H1 (cell line): ENCODE data around the gene KLHL3. TPM values are rescaled to one million over a fixed set of nuclear protein-coding genes. Genes with fewer than 3 reads are reported as not detected.

Experiments used
- CTCF ChIA-PET: fragments of 300-600 bp; sonication (Branson Sonifier 250); formaldehyde crosslinking; loops from one replicate; lab custom pipeline; 2021; ENCODE audit not compliant: partially characterized antibody; lab: Charles Lee
- POLR2A ChIA-PET: fragments of 300-600 bp; sonication (Branson Sonifier 250); formaldehyde crosslinking; loops from one replicate; lab custom pipeline; 2021; ENCODE audit warnings: inconsistent platforms; ENCODE audit not compliant: partially characterized antibody; lab: Charles Lee
- DNase-seq, 2 experiments: peaks; one replicate each; pipeline versions ENCODE4 v3.0.0 to v3.0.0-alpha.2; 2010 to 2022; ENCODE audit warnings: low spot score in 2 of 2, low read depth in 1 of 2, mixed read lengths in 1 of 2
- FAIRE-seq: peaks from 2 replicates; lab custom pipeline; 2011; peaks lifted over from hg19 to GRCh38; lab: Jason Lieb, UNC
- H2AFZ ChIP-seq: 2 replicates; pipeline ENCODE4 v1.8.1; 2012; ENCODE audit warnings: low read length, inconsistent platforms
- H2AK5ac ChIP-seq: 2 replicates; pipeline ENCODE4 v1.6.1; 2013; ENCODE audit warnings: low read depth, low read length
- H2BK120ac ChIP-seq: replicated peaks from 2 replicates; pipeline ENCODE3; 2013; ENCODE audit warnings: low read depth, low read length, inconsistent platforms
- H2BK12ac ChIP-seq: 2 replicates; pipeline ENCODE4 v1.6.1; 2013; ENCODE audit warnings: low read depth, low read length
- H2BK15ac ChIP-seq: 2 replicates; pipeline ENCODE4 v1.6.1; 2013; ENCODE audit warnings: low read length
- H2BK20ac ChIP-seq: 2 replicates; pipeline ENCODE4 v1.6.1; 2013; ENCODE audit warnings: low read length
- H2BK5ac ChIP-seq: 2 replicates; pipeline ENCODE4 v1.6.1; 2013; ENCODE audit warnings: low read depth, low read length
- H3K14ac ChIP-seq: 2 replicates; pipeline ENCODE4 v1.6.1; 2013; ENCODE audit warnings: inconsistent platforms; ENCODE audit not compliant: insufficient read length
- H3K18ac ChIP-seq: 2 replicates; pipeline ENCODE4 v1.6.1; 2013; ENCODE audit warnings: low read length; ENCODE audit errors: extremely low read depth
- H3K23ac ChIP-seq: 2 replicates; pipeline ENCODE4 v1.6.1; 2013; ENCODE audit warnings: inconsistent platforms; ENCODE audit not compliant: insufficient read length
- H3K23me2 ChIP-seq: 2 replicates; pipeline ENCODE4 v1.6.1; 2013; ENCODE audit warnings: low read depth, low read length
- H3K27ac ChIP-seq: 2 replicates; pipeline ENCODE4 v1.6.1; 2011; ENCODE audit warnings: low read depth, low read length, inconsistent platforms
- H3K27me3 ChIP-seq, 4 experiments: replicated peaks in 1 of 4; 1 replicate in 1 of 4; 2 replicates in 3 of 4; pipeline versions ENCODE4 v1.6.1 to v1.8.1; 2011 to 2013; ENCODE audit warnings: low read length in 3 of 4, mild to moderate bottlenecking in 3 of 4, inconsistent platforms in 2 of 4, mixed read lengths in 2 of 4, moderate library complexity in 1 of 4; ENCODE audit not compliant: control insufficient read depth in 3 of 4, insufficient read depth in 3 of 4; ENCODE audit errors: extremely low read depth in 1 of 4
- H3K36me3 ChIP-seq, 4 experiments: 2 replicates each; pipeline versions ENCODE4 v1.6.1 to v1.8.1; 2011 to 2013; ENCODE audit warnings: mild to moderate bottlenecking in 4 of 4, low read length in 3 of 4, moderate library complexity in 2 of 4, control low read depth in 1 of 4, inconsistent platforms in 1 of 4; ENCODE audit not compliant: insufficient read depth in 4 of 4, control insufficient read depth in 2 of 4
- H3K4ac ChIP-seq: replicated peaks from 2 replicates; pipeline ENCODE3; 2013; ENCODE audit warnings: low read length, low read depth, mixed read lengths, inconsistent platforms; ENCODE audit not compliant: insufficient read length
- H3K4me1 ChIP-seq, 4 experiments: replicated peaks in 1 of 4; 1 replicate in 1 of 4; 2 replicates in 3 of 4; pipeline versions ENCODE4 v1.6.1 to v1.8.1; 2011 to 2013; ENCODE audit warnings: low read length in 3 of 4, inconsistent platforms in 2 of 4, mixed read lengths in 1 of 4; ENCODE audit not compliant: insufficient read depth in 4 of 4, control insufficient read depth in 3 of 4
- H3K4me2 ChIP-seq, 2 experiments: 2 replicates each; pipeline versions ENCODE4 v1.6.1 to v1.8.1; 2011 to 2013; ENCODE audit warnings: low read depth in 2 of 2, low read length in 2 of 2, control low read depth in 1 of 2, inconsistent platforms in 1 of 2, mild to moderate bottlenecking in 1 of 2; ENCODE audit not compliant: insufficient read depth in 1 of 2
- H3K4me3 ChIP-seq, 4 experiments: fragments of 200-600, 300-600 bp in 1 of 4; sonication (generic), shearing (Covaris generic), sonication (Bioruptor Twin) in 1 of 4; 2 replicates each; pipeline versions ENCODE4 v1.5.1 to v1.8.1; 2011 to 2016; ENCODE audit warnings: low read length in 4 of 4, low read depth in 3 of 4, control low read depth in 2 of 4, inconsistent platforms in 2 of 4, mild to moderate bottlenecking in 2 of 4, mixed read lengths in 1 of 4, moderate library complexity in 1 of 4; ENCODE audit not compliant: insufficient read depth in 2 of 4; ENCODE audit errors: extremely low read depth in 1 of 4
- H3K56ac ChIP-seq: replicated peaks from 2 replicates; pipeline ENCODE3; 2013; ENCODE audit warnings: low read depth, mild to moderate bottlenecking, mixed read lengths, low read length, inconsistent platforms; ENCODE audit not compliant: insufficient read length
- H3K79me1 ChIP-seq: 2 replicates; pipeline ENCODE4 v1.6.1; 2013; ENCODE audit warnings: low read depth, low read length, control low read depth
- H3K79me2 ChIP-seq, 2 experiments: 2 replicates each; pipeline versions ENCODE4 v1.6.1 to v1.8.1; 2012 to 2013; ENCODE audit warnings: low read length in 2 of 2, mild to moderate bottlenecking in 2 of 2, inconsistent platforms in 1 of 2; ENCODE audit not compliant: insufficient read depth in 2 of 2, control insufficient read depth in 1 of 2
- H3K9ac ChIP-seq, 4 experiments: replicated peaks in 1 of 4; 1 replicate in 1 of 4; 2 replicates in 3 of 4; pipeline versions ENCODE4 v1.6.1 to v1.8.1; 2011 to 2013; ENCODE audit warnings: low read depth in 3 of 4, low read length in 3 of 4, control low read depth in 2 of 4, mild to moderate bottlenecking in 2 of 4, moderate library complexity in 2 of 4, inconsistent platforms in 1 of 4; ENCODE audit errors: extremely low read depth in 1 of 4
- H3K9me3 ChIP-seq, 2 experiments: 2 replicates each; pipeline versions ENCODE4 v1.6.1 to v1.8.1; 2012 to 2013; ENCODE audit warnings: mild to moderate bottlenecking in 2 of 2, moderate library complexity in 2 of 2, control low read depth in 1 of 2, inconsistent platforms in 1 of 2, low read depth in 1 of 2, low read length in 1 of 2, mixed read lengths in 1 of 2; ENCODE audit not compliant: insufficient read depth in 2 of 2
- H4K20me1 ChIP-seq, 2 experiments: replicated peaks in 1 of 2; 2 replicates each; pipeline versions ENCODE3 to v1.8.1; 2011 to 2013; ENCODE audit warnings: inconsistent platforms in 2 of 2, low read length in 2 of 2, mild to moderate bottlenecking in 1 of 2; ENCODE audit not compliant: insufficient read depth in 2 of 2, control insufficient read depth in 1 of 2
- H4K5ac ChIP-seq: 2 replicates; pipeline ENCODE4 v1.6.1; 2013; ENCODE audit warnings: low read length, low read depth, mixed read lengths, inconsistent platforms; ENCODE audit not compliant: insufficient read length
- H4K8ac ChIP-seq: 2 replicates; pipeline ENCODE4 v1.8.0; 2013; ENCODE audit warnings: mild to moderate bottlenecking, moderate library complexity, low read length, inconsistent platforms; ENCODE audit not compliant: insufficient read depth; ENCODE audit errors: extremely low read depth
- H4K91ac ChIP-seq: replicated peaks from 2 replicates; pipeline ENCODE3; 2013; ENCODE audit warnings: low read length, mixed read lengths, inconsistent platforms; ENCODE audit not compliant: insufficient read length
- ASH2L ChIP-seq: fragments of 200-600, 300-600 bp; sonication (generic); IDR thresholded peaks from one replicate; pipeline ENCODE4 v1.7.1; 2017; ENCODE audit warnings: low read length
- ATF2 ChIP-seq: IDR thresholded peaks from 2 replicates; pipeline ENCODE4 v1.6.1; 2012; ENCODE audit warnings: low read length, inconsistent platforms
- BRCA1 ChIP-seq: IDR thresholded peaks from 2 replicates; pipeline ENCODE4 v1.6.1; 2012; ENCODE audit warnings: low read depth, low read length, improper control_type of control experiment
- CHD1 ChIP-seq: IDR thresholded peaks from 2 replicates; pipeline ENCODE4 v1.6.1; 2012; ENCODE audit warnings: low read depth, low read length, improper control_type of control experiment
- FOSL1 ChIP-seq: IDR thresholded peaks from 2 replicates; pipeline ENCODE4 v1.6.1; 2011; ENCODE audit warnings: mild to moderate bottlenecking, low read depth, low read length, moderate library complexity; ENCODE audit not compliant: insufficient read depth
- GABPA ChIP-seq: IDR thresholded peaks from 2 replicates; pipeline ENCODE4 v1.6.1; 2011; ENCODE audit warnings: mild to moderate bottlenecking, low read length, moderate library complexity, borderline replicate concordance; ENCODE audit not compliant: insufficient read depth
- MAFK ChIP-seq: IDR thresholded peaks from 2 replicates; pipeline ENCODE4 v1.6.1; 2012; ENCODE audit warnings: low read depth, mild to moderate bottlenecking, improper control_type of control experiment, low read length
- NANOG ChIP-seq: IDR thresholded peaks from 2 replicates; pipeline ENCODE4 v1.6.1; 2011; ENCODE audit warnings: low read length, low read depth, mild to moderate bottlenecking, inconsistent platforms; ENCODE audit not compliant: insufficient read depth, poor library complexity, severe bottlenecking
- POLR2A ChIP-seq, 2 experiments: IDR thresholded peaks; 1 replicate in 1 of 2; 2 replicates in 1 of 2; pipeline ENCODE4 v1.6.1; 2011; ENCODE audit warnings: low read depth in 2 of 2, low read length in 2 of 2, mild to moderate bottlenecking in 2 of 2; ENCODE audit errors: control extremely low read depth in 1 of 2
- RXRA ChIP-seq: IDR thresholded peaks from 2 replicates; pipeline ENCODE4 v1.6.1; 2011; ENCODE audit warnings: low read depth, mild to moderate bottlenecking, low read length, moderate library complexity; ENCODE audit not compliant: insufficient read depth
- SRF ChIP-seq: IDR thresholded peaks from 2 replicates; pipeline ENCODE4 v1.6.1; 2011; ENCODE audit warnings: mild to moderate bottlenecking, low read depth, low read length, moderate library complexity
- SUZ12 ChIP-seq: fragments of 200-600 bp; sonication (generic); IDR thresholded peaks from 2 replicates; pipeline ENCODE4 v1.6.1; 2012; ENCODE audit warnings: mild to moderate bottlenecking, inconsistent platforms, low read length, moderate library complexity, mixed read lengths
- WGBS, 2 experiments: shearing (Covaris generic) in 1 of 2; methylation state at CpG; one replicate each; pipeline versions ENCODE4 v1.1.6 to v1.1.7; 2013 to 2015; ENCODE audit warnings: low lambda C conversion rate in 2 of 2, mixed read lengths in 2 of 2, inconsistent platforms in 1 of 2, low coverage in 1 of 2, missing lambda C conversion rate in 1 of 2; ENCODE audit not compliant: insufficient replicate concordance in 2 of 2, insufficient coverage in 1 of 2, insufficient read length in 1 of 2; ENCODE audit errors: extremely low coverage in 1 of 2, missing lambda C conversion rate in 1 of 2; 5-methylcytosine and 5-hydroxymethylcytosine counted together
- polyA plus RNA-seq, 7 experiments: library from polyadenylated mRNA; depleted of rRNA in 3 of 7; stranded (reverse) in 5 of 7; unstranded in 2 of 7; fragments of >200 nt in 5 of 7; fragments of 200-250 nt in 2 of 7; gene quantifications; 1 replicate in 5 of 7; 2 replicates in 1 of 7; 4 replicates in 1 of 7; pipeline versions ENCODE4 v1.2.1 to v1.2.3, GENCODE V29; 2011 to 2013; ENCODE audit warnings: missing spikeins in 2 of 7, mixed read lengths in 2 of 7
- total RNA-seq: library from RNA; stranded (reverse); fragmentation: NEBNext Ultra II Directional; extraction: Animal tissue kit (Norgen Biotek cat#: 25700); gene quantifications from 2 replicates; pipeline ENCODE4 v1.2.1, GENCODE V29; 2021
- TF ChIP-seq, protein P1 (sequence below): IDR thresholded peaks from 2 replicates; pipeline ENCODE4 v1.6.1; 2012; ENCODE audit warnings: inconsistent platforms

Gene KLHL3
- total and polyA plus RNA-seq, 2 of the 8 experiments (the other 6 are each of a cell fraction or from before 2014, with no cell fraction given), result 7.4 to 13.7 TPM

- no peak overlapping the region for H2BK120ac ChIP-seq
- no peak overlapping the region for H3K9ac ChIP-seq
- H3K23me2 ChIP-seq, result no peaks in the 10 kb centered on the region; the same call in 1 of the 2 replicates
- H4K5ac ChIP-seq, result no peak overlapping the region
- no peak overlapping the region for H3K14ac ChIP-seq
- no peak overlapping the region for H3K27ac ChIP-seq
- POLR2A ChIA-PET, result no interaction called here
- H3K27me3 ChIP-seq, result no peaks in the 10 kb centered on the region
- DNase-seq (no peak), FAIRE-seq (no peak)
- no peak overlapping the region for H2BK12ac ChIP-seq
- H3K23ac ChIP-seq, result no peak overlapping the region
- no peak overlapping the region for H2BK15ac ChIP-seq
- H2AFZ ChIP-seq, result no peak overlapping the region
- no peaks in the 10 kb centered on the region for H3K36me3 ChIP-seq
- H3K79me2 ChIP-seq, result no peaks in the 10 kb centered on the region
- H4K91ac ChIP-seq, result no peak overlapping the region
- H3K4me3 ChIP-seq, result no peak overlapping the region
- H3K4me2 ChIP-seq, result no peak overlapping the region
- CTCF ChIA-PET, result interaction anchor here (0.8 to 5.4 kb wide), 6 partner anchors 13 to 107 kb away, joined by 3 to 41 read pairs (median 4); partner anchors contain the start of gene KLHL3
- H2AK5ac ChIP-seq, result no peak overlapping the region
- no peak overlapping the region for H3K18ac ChIP-seq
- no peak overlapping the region; the same call in 1 of the 2 replicates for H4K8ac ChIP-seq
- no peak overlapping the region for H3K56ac ChIP-seq
- no peaks in the 10 kb centered on the region for H4K20me1 ChIP-seq
- no peak overlapping the region for H2BK20ac ChIP-seq
- H3K4me1 ChIP-seq, result no peaks in the 10 kb centered on the region
- no peak overlapping the region for H3K4ac ChIP-seq
- H3K9me3 ChIP-seq, result no peaks in the 10 kb centered on the region
- no peaks in the 10 kb centered on the region for H3K79me1 ChIP-seq
- 90% methylated on average over 6 of the region's 6 CpGs; no CpG with 5 or more reads in 1 of the 2 experiments for WGBS, 2 experiments
- no peak overlapping the region for H2BK5ac ChIP-seq
- TF ChIP-seq FOSL1 (no peak), BRCA1 (no peak), GABPA (no peak), SUZ12 (no peak), POLR2A (IDR thresholded peaks at IDR 0.05; ENCODE audit: control extremely low read depth in 1 of 2, low read depth in 2 of 2, low read length in 2 of 2) (no peak), ATF2 (no peak), RXRA (no peak), ASH2L (no peak), NANOG (no peak), CHD1 (no peak), MAFK (no peak), SRF (no peak)
- TF ChIP-seq, protein P1, sequence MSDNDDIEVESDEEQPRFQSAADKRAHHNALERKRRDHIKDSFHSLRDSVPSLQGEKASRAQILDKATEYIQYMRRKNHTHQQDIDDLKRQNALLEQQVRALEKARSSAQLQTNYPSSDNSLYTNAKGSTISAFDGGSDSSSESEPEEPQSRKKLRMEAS, result no peak
These were observed 63.9 kb downstream of the KLHL3 start for GRCh38 chr5:137672001-137672400.
